GM20000 (cell line): ENCODE results near the gene FBXO46.

Experiments used
- DNase-seq: peaks from one replicate; pipeline ENCODE4 v3.0.0; 2012; ENCODE audit warnings: low spot score
- CTCF ChIP-seq: IDR thresholded peaks from 2 replicates; pipeline ENCODE4 v1.5.1; 2012; ENCODE audit warnings: mild to moderate bottlenecking, control low read depth; ENCODE audit errors: extremely low read depth, missing control alignments

The FBXO46 gene

DNA sequence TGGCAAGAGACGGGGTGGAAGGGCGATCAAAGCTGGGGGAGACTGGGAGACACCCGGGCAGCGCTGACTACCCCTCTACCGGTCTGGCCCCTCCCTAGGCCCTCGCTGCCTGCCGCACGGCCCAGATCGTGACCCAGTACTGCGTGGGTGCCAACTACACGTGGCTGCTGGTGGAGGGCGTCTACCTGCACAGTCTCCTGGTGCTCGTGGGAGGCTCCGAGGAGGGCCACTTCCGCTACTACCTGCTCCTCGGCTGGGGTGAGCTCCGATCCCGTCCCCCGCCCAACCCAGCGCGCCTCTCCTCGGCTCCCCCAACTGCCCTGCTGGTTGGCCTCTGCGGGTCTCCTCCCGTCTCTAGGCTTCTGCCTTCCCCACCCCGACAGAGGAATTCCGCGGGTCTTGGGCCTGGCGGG, 53.8 kb downstream of the FBXO46 start:
- no peak for TF ChIP-seq CTCF

DNA sequence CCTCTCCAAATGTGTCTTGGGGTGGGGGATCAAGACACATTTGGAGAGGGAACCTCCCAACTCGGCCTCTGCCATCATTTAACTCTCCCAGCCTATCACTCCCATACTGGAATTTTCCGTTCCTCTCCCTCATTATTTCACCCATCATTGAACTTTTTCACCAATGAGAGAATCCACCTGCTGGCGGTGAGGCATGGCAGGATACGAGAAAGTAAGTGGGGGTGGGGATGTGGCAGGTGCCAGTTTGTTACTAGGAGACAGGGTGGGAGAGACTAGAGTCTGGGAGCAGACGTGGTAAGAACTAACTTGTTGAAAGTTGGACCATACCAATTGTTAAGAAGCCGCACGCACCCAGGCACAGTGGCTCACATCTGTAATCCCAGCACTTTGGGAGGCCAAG, 55.8 kb downstream of the FBXO46 start:
- no peak for DNase-seq
- no peak for TF ChIP-seq CTCF

More for the DNA sequence above, 53.8 kb downstream of the FBXO46 start:
- DNase-seq = peak; percentile 56

DNA sequence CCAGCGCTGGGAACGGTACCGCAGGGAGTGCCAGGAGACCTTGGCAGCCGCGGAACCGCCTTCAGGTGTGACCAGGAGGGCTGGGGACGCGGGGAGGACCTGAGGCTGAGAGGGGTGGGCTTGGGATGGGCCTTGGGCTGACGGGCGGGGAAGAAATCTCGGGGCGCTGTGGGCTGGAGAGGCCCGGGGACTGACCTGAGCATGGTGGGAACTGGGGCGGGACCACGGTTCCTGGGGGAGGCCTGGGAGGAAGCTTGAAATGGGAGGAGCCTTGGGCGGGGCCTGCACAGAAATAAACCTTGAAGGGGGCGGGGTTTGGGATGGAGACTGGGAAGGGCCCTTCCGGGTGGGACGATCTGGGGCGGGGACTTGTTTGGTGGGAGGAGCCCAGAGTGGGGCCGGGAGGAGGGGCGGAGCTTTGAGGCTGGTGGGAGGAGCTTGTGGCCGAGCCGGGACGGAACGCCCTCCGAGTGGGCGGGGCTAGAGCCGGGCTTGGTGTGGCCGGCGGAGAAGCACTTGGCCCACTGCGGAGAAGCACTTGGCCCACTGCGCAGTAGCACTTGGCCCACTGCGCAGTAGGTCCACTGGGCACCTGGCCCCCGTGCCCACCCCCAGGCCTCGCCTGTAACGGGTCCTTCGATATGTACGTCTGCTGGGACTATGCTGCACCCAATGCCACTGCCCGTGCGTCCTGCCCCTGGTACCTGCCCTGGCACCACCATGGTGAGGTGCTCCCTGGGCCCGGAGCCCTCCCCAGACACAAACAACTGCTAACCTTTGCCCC, 59.8 kb downstream of the FBXO46 start:
- peak; percentile 97 for DNase-seq
- no peak for TF ChIP-seq CTCF

DNA sequence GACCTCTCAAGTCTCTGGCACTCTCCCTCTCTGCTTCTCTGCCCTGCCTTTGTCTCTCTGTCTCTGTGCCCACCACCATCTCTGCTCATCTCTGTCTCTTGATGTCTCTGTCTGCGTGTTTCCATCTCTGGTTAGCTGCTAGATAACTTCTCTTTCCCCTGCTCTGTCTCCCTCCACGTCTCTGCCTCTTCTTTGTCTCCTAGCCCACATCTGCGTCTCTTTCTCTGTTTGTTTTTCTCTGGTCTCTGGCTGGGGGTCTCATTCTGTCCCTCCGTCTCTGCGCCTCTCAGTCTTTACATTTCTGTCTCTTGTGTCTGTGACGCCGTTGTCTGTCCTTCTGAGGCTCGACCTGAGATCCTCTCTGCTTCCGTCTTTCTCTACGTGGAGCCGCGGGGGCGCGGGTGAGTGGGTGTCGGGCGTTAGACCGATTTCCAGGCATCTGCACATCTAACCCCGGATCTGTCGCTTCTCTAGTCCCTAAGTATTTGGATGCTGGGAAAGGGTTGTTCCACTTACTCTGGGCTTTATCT, 62.3 kb downstream of the FBXO46 start:
- peak; percentile 40 for DNase-seq
- no peak for TF ChIP-seq CTCF

DNA sequence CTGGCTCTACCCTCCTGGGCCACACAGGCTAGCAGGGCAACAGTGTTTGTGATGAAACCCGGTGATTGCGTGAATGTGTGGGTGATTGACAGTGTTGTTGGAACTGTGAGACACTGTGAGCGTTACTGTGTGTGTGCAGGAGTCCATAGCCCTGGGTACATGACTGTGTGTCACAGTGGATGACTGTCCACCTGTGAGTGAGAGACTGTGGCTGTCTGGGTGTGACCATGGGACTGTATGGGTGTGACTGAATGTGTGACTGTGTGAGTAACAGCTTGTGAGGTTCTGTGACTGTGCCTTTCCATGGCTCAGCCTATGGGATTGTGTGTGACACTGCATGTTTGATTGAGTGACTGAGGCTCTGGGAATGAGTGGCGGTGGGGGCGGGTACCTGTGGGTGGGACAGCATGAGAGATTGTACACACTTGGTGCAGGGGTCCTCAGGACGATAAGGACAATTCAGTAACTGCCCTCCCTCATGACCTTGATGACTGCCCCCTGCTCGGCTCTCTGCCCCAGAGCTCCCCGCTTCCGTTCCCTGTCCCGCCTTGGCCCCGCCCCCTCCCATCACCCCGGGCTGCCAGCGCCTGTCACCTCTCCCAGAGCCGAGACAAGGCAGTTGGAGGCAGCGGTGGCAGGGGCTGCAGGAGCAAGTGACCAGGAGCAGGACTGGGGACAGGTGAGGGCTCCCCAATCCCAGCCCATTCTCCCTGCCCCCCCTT, 62.9 kb downstream of the FBXO46 start, which contains the start of gene GIPR:
TSS of gene GIPR (plus strand) at position 602 of the 722 bp plus-strand sequence. CDS start 1,300 bp downstream, outside the sequence.
- TF ChIP-seq CTCF = no peak
- peak; percentile 77 for DNase-seq

- TF ChIP-seq CTCF = no peak
- no peak for DNase-seq
Measured at GRCh38 chr19:45664575-45664974, 66.1 kb downstream of the FBXO46 start.

GRCh38 chr19:45663800-45664199, 66.9 kb downstream of the FBXO46 start:
- DNase-seq = no peak
- no peak for TF ChIP-seq CTCF
